GM08714 (cell line): ENCODE data around the gene PDZRN3.

Experiments
- H3K4me3 ChIP-seq: fragments of 200-500 bp; sonication (Bioruptor generic); 2 replicates; pipeline ENCODE4 v1.5.1; 2014; ENCODE audit warnings: mild to moderate bottlenecking, low read length, inconsistent platforms
- ZNF274 ChIP-seq: IDR thresholded peaks from 2 replicates; pipeline ENCODE4 v1.6.1; 2012; ENCODE audit warnings: mild to moderate bottlenecking, low read depth, low read length

The PDZRN3 gene

DNA sequence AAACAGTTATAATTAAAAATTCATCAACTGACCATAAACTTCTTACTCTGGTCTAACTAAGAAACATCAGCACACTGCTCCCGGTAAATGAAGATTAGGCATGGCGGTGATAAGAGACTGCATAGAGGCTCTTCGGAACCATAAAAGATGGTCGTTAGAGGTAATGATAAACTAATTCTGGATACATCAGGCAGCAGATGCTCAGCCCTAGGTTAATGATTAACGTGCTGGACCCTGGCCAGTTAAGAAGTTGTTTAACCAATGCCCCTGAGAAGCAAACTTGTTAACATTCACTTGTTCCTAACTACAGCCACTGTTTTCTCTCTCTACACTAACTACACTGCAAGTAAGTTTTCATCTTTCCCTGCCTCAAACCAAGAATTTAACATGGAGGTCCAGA lies 111.5 kb downstream of the PDZRN3 start:
- H3K4me3 ChIP-seq = no peak overlapping the region
- no peak for TF ChIP-seq ZNF274

DNA sequence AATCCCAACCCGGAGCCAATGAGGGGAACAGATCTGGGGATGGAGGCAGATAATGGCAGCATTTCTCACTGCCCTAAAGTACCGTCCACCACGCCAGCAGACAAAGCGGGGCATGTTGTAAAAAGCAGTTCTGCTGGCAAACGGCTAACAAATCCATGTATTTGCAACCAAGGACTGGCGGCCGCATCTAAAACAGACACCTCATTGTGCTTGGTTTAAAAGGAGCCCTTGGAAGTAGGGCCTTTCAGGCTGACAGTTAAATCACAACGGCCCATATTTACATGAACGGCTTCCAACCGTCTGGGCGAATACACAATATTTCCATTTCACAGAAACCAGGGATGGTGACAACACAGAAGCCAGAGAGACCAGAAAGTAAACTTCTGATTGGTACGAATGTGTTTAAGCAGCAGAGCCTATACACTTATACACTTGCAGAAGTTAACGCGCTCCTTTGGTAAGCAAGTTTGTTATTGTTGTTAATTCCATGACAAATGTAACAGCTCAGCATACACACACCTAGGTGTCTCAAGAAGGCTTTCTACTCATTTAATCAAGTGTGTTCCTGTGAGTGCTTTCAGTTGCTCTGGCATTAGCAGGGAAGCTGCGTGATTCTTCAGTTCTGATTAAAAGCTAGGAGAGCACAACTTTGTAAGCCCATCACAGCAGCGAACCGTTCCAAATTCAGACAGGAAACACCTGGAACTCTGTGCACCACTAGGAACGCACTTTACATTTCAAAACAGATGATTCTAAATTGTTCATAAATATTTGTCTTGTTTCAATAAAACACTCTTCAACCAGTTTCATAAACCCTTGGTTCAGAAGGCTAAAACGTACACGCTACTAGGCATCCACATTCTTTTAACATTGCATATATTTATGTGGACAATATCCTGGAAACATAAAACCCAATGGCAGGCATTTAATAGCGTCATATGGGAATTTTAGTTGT lies 112.9 kb downstream of the PDZRN3 start:
- no peak overlapping the region for H3K4me3 ChIP-seq
- TF ChIP-seq ZNF274 = no peak

DNA sequence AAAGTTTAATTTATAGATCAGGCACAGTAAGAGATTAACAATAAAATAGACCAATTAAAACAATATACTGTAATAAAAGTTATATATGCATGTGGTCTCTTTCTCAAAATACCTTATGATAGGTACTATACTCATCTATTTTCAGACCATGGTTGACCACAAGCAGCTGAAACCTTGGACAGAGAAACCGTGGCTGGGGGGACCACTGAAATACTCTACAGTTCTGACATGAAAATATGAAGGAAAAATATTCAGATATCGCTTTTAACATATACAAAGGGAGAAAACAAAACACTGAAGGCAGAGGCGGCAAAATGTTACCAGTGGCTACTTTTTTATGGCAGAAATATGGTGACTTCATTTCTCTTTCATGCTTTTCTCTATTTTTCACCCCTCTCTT lies 114.0 kb downstream of the PDZRN3 start:
- TF ChIP-seq ZNF274 = no peak
- H3K4me3 ChIP-seq = no peak overlapping the region

DNA sequence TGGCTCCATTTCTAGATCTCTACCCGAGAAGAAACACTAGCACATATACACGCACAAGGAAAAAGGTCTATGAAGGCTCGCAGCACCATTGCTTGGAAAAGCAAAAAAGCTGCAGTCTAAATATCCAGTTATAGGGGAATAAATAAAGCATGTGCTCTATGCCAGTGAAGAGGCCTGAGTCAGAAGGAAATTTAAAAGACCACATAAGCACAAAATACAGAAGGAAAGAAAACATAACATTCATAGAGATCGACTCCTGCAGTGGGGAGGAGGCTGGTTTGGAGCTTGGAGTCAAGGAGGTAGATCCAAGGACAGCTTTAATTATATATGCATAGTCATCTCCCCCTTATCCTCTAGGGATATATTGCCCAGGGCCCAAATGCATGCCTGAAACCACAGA lies 114.4 kb downstream of the PDZRN3 start:
- TF ChIP-seq ZNF274 = no peak
- no peak overlapping the region for H3K4me3 ChIP-seq

DNA sequence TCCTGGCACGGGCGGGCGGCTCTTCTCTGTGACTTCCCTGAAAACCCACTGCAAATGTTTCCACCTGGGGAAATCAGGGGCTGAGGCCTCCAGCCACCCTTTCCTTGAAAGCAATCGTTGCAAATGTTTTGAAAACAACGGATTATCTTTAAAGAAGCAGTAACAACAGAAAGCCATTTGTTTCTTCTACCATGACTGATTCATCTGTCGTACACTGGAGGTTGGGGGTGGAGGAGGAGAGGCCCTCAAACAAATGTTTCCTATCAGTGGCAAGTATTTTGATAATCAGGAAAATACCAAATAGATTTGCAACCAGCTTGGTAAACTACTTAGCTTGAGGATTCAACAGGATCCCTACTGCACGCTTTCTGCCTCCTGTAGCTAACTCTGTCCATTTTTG lies 114.9 kb downstream of the PDZRN3 start:
- H3K4me3 ChIP-seq = no peak overlapping the region
- TF ChIP-seq ZNF274 = no peak

DNA sequence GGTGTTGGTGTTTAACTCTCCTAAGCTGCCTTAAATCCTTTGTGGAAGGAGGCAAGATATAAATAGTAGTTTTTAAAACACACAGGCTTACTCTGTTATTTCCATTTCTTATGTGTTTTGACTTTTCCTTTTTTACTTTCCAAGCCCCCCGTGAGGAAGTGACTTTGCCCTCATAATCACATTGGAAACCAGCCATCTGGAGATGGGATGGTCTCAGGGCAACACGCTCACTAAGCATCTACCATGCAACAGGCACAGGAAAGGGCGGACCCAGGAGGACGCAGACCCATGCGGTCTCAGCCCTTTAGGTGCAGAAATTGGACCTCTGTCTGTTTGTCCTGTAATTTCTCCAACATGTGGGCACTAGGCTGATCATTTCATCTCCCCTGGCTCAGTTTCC lies 115.7 kb downstream of the PDZRN3 start:
- TF ChIP-seq ZNF274 = no peak

DNA sequence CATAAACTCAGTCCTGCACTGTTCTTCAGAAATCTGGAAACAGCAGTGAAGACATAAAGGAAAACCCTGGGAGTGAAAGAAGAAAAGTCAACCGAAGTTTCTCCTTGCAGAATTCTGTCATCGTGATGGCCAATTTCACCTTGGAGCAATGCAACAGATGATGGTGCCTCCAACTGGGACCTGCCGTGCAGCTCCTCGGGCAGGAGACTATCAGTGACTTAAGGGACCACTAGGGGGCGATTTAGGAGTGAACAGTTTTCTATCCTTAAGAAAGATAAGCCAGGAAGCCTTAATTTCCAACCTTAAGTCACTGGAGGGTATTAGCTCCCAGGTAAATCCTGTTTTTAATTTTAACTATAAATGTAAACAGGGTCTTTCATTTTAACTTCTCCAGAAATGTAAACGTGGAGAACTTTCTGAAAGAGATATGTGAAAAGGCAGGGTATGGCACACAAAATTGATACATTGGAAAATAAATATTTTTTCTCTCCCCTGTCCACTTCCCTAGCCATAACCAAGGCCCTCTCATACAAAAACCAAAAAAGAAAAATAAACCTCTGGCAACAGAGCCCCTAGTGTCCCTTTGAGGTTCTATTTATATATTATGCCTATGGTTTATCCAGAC lies 116.3 kb downstream of the PDZRN3 start:
- H3K4me3 ChIP-seq = no peak overlapping the region
- TF ChIP-seq ZNF274 = no peak

More for the DNA sequence above, 115.7 kb downstream of the PDZRN3 start:
- no peak overlapping the region for H3K4me3 ChIP-seq

DNA sequence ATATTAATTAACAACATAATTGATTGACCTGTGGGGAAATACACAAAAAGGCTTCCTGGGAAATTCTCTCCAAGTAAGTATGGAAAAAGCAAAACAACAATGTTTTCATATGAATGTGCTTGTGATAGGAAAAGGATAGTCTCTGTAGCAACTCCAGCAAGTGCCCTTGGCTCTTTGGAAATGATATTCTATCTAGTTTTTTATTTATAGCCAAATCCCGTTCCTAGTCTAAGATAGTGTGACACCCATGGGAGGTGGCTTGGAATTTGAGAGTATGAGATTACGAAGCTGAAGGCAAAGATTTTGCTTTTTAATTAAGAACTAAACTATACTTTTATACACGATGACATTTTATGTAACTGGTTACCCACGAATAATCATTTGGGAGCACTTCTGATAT lies 119.9 kb downstream of the PDZRN3 start:
- no peak for TF ChIP-seq ZNF274
- no peak overlapping the region for H3K4me3 ChIP-seq

DNA sequence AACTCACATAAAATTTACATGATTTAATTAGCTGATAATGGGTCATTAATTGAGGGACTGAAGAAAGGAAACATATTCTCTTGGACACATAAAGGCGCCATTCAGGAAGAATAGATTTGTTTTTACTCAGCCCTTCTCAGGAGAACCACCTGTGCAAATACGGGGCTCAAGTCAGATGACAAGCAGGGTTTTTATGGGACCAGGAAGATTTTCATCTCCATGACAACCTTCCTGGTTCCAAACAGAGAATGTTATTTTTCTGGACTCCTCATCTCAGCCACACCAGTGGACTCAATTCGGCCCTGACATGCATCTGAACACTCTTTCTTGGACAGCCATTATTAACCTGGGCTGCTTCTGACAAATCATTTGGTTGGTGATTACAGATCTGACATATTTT lies 120.5 kb downstream of the PDZRN3 start:
- TF ChIP-seq ZNF274 = no peak
- H3K4me3 ChIP-seq = no peak overlapping the region

DNA sequence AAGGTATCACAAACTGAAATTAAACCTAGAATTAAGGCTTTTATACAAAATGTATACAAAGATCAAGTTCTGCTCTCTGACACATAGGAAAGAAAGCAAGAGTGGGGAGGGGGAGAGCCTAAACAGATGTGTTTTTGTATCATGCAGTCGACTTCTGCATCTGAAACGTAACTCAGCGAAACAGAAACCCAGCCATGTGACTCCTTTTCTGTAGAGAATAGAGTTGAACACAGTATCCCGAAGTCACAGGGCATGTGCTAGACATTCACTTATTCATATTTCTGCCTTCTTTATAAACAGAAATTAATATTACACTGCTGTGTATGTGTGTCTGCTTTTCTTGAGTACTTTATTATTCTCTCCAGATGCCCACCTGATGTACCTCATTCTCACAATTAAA lies 121.0 kb downstream of the PDZRN3 start:
- TF ChIP-seq ZNF274 = no peak
- no peak overlapping the region for H3K4me3 ChIP-seq

DNA sequence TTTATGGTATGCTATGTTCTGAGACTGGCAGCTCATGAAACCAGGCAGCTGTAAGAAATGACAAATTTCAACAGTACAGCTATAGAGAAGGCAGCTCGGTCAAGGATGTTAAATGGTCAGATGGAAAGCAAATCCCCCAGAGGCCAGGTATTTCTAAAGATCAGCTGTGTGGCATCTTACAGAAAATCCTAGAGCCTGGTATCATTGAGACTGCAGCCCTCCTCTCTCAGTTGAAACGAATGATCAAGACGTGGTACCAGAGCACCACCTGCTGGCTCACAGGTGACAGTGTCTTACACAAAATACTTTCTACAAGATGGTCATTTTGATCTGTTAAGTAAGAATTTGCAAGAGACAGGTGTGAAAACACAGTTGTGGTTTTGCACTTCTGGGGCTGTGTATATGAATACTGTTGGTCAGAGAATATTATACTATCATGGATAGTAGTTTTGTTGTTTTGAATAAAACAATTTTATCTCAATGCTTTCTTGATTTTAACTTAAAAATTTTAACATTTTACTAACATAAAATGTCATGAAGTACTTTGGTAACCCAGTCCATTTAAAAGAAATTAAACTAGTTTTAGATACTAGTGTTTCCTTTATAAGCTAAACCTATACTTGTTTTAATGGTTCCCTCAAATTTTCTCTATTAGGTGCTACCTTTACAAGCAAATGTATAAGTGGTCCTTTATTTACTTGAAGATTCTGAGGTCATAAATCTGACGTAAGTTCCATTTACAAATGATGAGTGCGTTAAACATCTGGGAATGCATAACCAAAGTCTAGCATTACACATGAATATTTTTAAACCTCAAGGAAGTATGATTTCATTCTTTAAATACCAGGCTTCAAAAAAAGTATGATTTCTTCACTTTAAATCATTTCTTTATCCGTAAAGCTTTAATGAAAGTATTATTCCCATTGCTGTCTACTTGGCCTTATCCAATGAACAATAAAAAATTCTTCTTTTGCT lies 121.8 kb downstream of the PDZRN3 start:
- H3K4me3 ChIP-seq = no peak overlapping the region
- no peak for TF ChIP-seq ZNF274

DNA sequence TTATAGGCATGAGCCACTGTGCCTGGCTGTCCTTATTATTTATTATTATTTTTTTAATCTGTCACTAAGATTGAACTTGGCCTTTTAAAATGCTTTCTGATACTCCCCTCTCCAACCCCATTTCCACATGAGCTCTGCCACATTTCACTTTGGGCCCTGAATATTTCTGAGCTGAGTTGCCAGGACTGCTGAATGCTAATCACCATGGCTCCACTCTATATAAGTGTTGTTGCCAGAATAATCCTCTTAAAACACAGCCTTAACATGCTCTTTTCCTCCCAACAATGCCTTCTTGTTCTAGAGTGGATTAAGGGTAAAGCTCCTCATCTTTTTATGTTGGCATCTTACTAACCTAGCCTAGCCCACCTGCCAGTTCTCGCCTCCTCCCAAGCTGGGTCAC lies 124.4 kb downstream of the PDZRN3 start:
- H3K4me3 ChIP-seq = no peak overlapping the region
- TF ChIP-seq ZNF274 = no peak

DNA sequence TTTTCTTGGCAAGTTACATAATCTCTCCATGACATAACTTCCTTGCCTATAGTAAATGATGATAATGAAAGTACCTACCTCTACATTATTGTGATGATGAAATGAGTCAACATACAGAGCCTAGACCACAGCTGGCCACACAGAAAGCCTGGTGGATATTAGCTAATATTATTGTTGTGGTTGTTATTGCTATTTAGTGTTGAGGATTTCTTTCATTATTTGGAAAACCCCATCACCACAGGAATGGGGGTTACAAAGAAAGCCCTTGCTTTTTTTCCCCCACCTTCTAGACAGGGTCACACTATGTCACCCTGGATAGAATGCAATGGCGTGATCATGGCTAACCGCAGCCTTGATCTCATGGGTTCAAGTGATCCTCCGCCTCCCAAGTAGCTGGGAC lies 125.0 kb downstream of the PDZRN3 start:
- TF ChIP-seq ZNF274 = no peak
- H3K4me3 ChIP-seq = no peak overlapping the region

DNA sequence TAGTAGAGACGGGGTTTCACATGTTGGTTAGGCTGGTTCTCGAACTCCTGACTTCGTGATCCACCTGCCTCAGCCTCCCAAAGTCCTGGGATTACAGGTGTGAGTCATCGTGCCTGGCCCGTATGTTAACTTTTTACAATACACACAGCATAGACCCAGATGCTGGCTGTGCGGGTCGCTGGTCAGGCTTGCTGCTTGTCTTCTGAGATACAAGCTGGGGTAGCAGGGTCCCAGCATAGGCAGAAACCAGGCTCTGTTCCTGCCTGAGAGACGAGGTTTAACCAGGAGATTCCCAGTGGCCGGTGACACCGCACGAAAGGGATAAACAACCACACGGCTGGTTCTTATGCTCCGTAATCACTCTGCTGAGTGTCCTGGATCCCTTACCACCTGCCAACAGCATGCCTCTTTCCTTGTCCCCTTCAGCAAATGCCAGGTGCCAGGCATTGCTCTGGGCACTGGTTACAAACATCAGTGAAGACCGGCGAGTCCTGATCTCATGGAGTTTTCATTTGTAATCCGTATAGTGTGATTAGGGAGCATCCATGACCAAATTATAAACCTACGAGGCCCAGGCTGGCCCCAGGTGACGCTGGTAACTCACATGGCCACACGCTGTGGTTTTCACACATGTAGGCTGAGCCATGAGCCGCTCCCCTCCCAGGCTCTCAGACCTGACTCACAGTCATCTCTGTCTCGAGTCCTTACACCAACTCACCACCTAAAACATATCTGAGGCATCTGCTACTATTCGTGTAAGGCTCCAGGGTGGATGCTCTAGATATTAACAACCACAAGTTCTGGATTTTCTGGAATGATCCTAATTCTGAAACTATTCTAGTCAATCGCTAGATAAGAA lies 125.7 kb downstream of the PDZRN3 start:
- no peak for TF ChIP-seq ZNF274
- H3K4me3 ChIP-seq = no peak overlapping the region
